Nephron progenitor cell (in vitro differentiated cells): ENCODE data around the gene TYW1.
A peak's percentile ranks its signal among the peaks of the same experiment; 100 is the strongest.
"Not testable (repeated sequence)": the region's sequence is repeated elsewhere in the genome, so short reads cannot be mapped to it uniquely, and the experiment has no call there.

Experiments
- DNase-seq: peaks from one replicate; pipeline ENCODE4 v3.0.0; 2021
- H3K27ac Mint-ChIP-seq: 2 replicates; pipeline ENCODE4 v1.8.0; 2021; ENCODE audit warnings: mild to moderate bottlenecking, moderate library complexity, mixed read lengths
- H3K27me3 Mint-ChIP-seq: 2 replicates; pipeline ENCODE4 v1.8.0; 2021; ENCODE audit warnings: mild to moderate bottlenecking, low read depth, mixed read lengths; ENCODE audit not compliant: poor library complexity
- H3K36me3 Mint-ChIP-seq: 2 replicates; pipeline ENCODE4 v1.8.0; 2021; ENCODE audit warnings: low read depth, mixed read lengths
- H3K4me1 Mint-ChIP-seq: 2 replicates; pipeline ENCODE4 v1.8.0; 2021; ENCODE audit warnings: mixed read lengths
- H3K4me3 Mint-ChIP-seq: 2 replicates; pipeline ENCODE4 v1.8.0; 2021; ENCODE audit warnings: mild to moderate bottlenecking, moderate library complexity, mixed read lengths
- H3K9me3 Mint-ChIP-seq: 2 replicates; pipeline ENCODE4 v1.8.0; 2021; ENCODE audit warnings: mild to moderate bottlenecking, moderate library complexity, mixed read lengths
- TF ChIP-seq, protein P1 (sequence below): fragments of 200-600 bp; sonication (generic); IDR thresholded peaks from 2 replicates; pipeline ENCODE4 v1.5.0; 2021; ENCODE audit warnings: antibody characterized with exemption

The TYW1 gene

DNA sequence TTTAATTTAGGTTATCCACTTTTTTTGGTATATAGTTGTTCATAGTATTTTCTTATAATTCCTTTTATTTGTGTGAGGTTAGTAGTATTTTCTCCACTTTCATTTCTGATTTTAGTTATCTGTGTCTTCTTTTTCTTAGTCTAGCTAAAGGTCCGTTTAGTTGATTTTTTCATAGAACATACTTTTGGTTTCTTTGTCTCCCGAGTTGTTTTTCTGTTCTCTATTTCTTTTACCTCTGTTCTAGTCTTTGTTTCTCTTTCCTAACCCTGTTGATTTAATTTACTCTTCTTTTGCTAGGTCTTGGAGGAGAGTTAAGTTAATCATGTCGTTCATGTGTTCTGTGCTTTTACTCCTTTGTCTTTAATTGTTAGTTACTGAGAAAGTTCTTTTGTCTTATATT, 174.5 kb downstream of the TYW1 start:
- H3K9me3 Mint-ChIP-seq, H3K27me3 Mint-ChIP-seq, DNase-seq, H3K4me3 Mint-ChIP-seq, H3K36me3 Mint-ChIP-seq: not testable (repeated sequence)
- peaks cover 11% of the 10 kb centered on the region for H3K4me1 Mint-ChIP-seq
- peak overlapping the region; percentile 71 for H3K27ac Mint-ChIP-seq

DNA sequence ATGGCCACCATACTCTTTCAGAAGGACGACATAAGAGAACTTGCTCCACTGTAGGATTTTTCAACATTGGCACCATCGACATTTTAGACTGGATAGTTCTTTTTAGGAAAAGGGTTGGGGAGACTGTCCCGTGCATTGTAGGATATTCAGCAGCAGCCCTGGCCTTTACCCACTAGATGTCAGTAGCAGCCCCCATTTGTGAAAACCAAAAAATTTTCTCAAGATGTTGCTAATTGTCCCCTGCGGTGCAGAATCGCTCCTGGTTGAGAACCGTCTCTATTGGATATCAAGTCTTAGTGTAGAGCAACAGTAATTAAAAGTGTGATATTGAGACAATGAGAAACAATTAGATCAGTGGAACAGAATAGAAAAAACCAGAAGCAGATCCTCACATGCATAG, 180.1 kb downstream of the TYW1 start:
- not testable (repeated sequence) for H3K4me3 Mint-ChIP-seq, H3K36me3 Mint-ChIP-seq, H3K27ac Mint-ChIP-seq, H3K27me3 Mint-ChIP-seq, DNase-seq, H3K4me1 Mint-ChIP-seq, H3K9me3 Mint-ChIP-seq
- TF ChIP-seq, protein P1, sequence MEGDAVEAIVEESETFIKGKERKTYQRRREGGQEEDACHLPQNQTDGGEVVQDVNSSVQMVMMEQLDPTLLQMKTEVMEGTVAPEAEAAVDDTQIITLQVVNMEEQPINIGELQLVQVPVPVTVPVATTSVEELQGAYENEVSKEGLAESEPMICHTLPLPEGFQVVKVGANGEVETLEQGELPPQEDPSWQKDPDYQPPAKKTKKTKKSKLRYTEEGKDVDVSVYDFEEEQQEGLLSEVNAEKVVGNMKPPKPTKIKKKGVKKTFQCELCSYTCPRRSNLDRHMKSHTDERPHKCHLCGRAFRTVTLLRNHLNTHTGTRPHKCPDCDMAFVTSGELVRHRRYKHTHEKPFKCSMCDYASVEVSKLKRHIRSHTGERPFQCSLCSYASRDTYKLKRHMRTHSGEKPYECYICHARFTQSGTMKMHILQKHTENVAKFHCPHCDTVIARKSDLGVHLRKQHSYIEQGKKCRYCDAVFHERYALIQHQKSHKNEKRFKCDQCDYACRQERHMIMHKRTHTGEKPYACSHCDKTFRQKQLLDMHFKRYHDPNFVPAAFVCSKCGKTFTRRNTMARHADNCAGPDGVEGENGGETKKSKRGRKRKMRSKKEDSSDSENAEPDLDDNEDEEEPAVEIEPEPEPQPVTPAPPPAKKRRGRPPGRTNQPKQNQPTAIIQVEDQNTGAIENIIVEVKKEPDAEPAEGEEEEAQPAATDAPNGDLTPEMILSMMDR = peak; percentile 12

DNA sequence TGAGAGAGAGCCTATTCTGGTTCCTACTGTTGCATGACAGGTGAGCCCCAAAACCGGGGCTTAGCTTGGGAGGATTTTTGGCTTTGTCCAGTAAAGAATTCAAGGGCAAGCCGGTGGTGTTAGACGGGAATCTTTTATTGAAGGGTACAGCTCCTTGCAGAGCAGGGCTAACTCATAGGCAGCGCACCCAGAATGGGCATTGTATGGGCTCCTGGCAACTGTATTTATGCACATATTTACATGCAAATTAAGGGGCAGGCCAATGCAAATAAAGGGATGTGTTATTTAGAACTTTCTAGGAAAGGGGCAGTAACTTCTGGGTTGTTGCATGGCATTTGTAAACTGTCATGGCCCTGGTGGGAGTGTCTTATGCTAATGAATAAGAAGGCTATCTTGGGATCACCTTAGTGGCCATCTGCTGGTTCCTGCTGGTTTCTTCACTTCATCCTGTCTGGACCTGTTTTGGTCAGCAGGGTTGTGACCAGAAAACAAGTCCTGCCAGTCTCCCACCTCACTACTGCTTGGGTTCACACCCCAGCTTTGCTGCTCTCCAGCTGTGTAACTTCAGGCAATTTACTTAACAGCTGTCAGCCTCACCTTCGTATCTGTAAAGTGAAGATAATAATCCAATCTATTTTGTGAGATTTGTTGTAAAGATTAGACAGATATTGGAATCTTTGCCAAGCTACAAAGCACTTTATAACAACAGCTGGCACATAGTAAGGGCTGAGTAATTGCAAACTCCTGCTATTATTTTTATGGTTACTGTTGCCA, 182.5 kb downstream of the TYW1 start:
- H3K27ac Mint-ChIP-seq = peak overlapping the region; percentile 84
- H3K4me1 Mint-ChIP-seq, H3K4me3 Mint-ChIP-seq, H3K9me3 Mint-ChIP-seq, H3K27me3 Mint-ChIP-seq, DNase-seq, H3K36me3 Mint-ChIP-seq: not testable (repeated sequence)

DNA sequence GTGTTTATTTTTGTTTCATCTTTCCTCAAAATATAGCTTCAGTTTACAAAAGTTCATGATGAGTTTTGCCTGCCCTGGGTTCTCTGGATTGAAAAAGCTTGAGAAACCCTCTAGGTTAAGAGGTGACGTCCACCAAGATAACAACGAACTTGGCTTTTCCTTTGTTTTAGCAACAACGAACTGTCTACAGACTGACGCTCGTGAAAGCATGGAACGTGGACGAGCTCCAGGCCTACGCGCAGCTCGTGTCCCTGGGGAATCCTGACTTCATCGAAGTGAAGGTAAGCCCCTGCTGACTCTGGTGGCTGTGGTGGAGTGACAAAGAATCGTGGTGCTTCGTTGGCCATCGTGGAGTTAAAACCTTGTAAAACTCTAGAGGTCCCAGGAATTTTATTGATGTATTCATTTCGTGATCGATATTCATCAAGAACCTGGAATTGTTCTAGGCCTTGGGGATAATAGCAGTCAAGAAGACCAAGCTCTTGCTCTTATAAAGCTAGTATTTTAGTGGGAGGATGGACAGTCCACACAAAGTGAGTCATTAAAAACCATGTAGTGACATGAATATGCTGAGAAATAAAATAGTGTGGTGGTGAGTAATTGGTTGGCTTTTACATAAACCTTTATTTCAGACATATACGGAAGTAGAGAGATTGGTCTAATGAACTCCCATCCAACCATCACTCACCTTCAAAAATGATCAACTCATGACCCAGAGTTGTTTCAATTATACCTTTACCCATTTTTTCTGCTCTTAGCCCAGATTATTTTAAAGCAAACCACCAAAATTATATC, 186.5 kb downstream of the TYW1 start:
- H3K36me3 Mint-ChIP-seq, H3K27ac Mint-ChIP-seq, H3K27me3 Mint-ChIP-seq, H3K9me3 Mint-ChIP-seq, H3K4me3 Mint-ChIP-seq, DNase-seq: not testable (repeated sequence)
- peaks cover 12% of the 10 kb centered on the region for H3K4me1 Mint-ChIP-seq

DNA sequence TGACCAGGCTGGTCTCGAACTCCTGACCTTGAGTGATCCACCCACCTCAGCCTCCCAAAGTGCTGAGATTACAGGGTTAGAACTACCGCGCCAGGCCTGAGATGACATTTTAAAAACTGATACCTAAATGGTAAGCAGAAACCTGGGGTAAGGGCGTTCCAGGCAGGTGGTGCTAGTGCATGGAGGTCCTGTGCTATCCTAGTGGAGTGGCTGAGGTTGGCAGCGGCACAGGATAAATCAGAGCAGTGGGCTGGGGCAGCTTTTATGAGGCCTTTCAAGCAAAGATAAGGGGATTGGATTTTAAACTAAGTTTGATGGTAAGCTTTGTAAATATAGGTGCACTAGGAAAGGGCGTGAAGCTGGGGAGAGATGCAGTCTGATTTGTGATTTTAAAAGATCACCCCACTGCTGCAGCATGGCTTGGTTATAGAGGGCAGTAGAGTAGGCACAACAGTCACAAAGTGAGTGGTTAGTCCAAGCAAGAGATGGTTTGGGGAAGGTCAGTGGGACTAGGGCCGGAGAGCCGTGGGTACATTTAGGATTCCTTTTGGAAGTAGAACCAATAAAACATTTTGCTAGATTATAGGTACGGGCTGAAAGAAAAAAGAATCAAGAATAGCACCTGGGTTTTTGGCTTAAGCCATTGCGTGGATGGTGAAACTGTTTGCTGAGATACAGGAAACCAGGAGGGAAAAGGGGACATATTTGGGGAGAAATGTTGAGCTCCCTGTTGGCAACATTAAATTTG, 188.5 kb downstream of the TYW1 start:
- Mint-ChIP-seq H3K4me1 (peaks cover 28% of the 10 kb centered on the region), H3K27ac (peak overlapping the region; percentile 93)
- not testable (repeated sequence) for H3K9me3 Mint-ChIP-seq

DNA sequence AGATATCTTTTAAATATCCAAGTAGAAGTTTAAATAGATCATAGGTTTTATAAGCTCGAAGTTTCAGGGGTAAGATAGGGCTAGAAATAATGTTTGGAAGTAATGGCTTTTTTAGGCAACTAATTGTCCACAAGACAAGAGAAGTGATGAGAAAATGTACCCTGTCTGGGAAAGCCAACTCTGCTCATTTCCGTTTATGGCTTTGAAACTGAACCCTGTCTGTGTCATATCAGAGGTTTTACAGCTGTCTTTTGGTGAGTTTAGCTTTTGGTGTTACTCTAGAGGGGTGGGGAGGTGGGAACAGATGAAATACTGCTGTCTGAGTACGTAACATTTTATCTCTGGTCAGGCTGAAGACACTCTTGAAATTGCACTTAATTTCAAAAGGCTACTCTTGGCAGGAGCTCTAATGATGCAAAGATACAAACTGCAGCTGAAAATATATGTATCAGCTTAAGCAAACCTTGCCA, 189.1 kb downstream of the TYW1 start:
- H3K27me3 Mint-ChIP-seq, H3K36me3 Mint-ChIP-seq, DNase-seq, H3K4me3 Mint-ChIP-seq, H3K9me3 Mint-ChIP-seq: not testable (repeated sequence)
- H3K27ac Mint-ChIP-seq = peak overlapping the region; percentile 81
- peaks cover 34% of the 10 kb centered on the region for H3K4me1 Mint-ChIP-seq

More for the DNA sequence above, 188.5 kb downstream of the TYW1 start:
- H3K36me3 Mint-ChIP-seq, H3K4me3 Mint-ChIP-seq, H3K27me3 Mint-ChIP-seq, DNase-seq: not testable (repeated sequence)

DNA sequence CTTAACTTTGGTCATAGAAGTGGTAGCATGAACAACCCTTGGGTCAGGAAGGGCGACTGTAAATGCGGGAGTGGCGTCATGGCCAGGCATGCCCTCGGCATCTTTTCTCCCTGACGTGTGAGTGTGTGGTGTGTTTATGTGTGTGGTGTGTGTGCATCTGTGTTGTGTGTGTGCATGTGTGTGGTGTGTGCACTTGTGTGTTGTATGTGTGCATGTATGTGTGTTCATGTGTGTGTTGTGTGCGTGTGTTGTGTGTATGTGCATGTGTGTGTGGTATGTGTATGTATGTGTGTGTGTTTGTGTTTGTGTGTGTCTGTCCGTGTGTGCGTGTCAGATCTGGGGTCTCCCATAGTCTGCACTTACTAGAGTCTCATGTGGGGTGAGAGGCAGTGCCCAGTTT, 192.5 kb downstream of the TYW1 start:
- Mint-ChIP-seq H3K36me3 (peaks cover 16% of the 10 kb centered on the region), H3K4me1 (peaks cover 60% of the 10 kb centered on the region), H3K4me3 (peak overlapping the region; percentile 1), H3K27ac (peak overlapping the region; percentile 30), H3K9me3 (peaks cover 11% of the 10 kb centered on the region)
- not testable (repeated sequence) for H3K27me3 Mint-ChIP-seq, DNase-seq

DNA sequence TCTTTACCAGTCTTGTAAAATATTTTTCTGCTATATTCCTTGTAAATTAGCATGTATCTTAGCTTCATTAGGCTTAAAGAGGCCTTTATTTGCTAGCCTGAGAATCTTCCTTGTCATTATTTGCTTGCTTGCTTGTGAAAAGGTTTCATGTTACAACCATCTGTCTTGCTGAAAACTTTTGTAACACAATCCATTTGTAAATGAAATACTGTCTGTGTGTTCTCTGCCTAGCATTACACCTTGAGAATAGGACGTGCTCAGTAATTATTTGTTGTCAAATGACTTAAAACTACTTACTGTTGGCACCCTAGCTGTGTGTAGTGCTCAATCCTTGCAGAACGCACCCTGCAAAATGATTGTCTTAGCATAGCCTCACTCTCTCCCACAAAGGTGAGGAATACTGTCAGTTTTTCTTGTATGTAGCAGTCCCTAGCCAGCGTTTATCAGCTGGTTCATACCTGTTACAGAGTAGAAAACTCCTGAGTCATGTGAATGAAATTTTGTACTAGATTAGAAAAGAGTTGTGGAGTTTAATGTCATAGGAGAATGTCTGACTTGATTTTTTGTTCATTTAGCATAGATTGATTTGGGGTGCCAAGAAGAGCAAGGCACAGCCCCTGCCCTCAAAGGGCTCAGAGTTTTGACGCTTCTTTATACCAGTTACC, 193.3 kb downstream of the TYW1 start:
- H3K9me3 Mint-ChIP-seq = peaks cover 12% of the 10 kb centered on the region
- H3K4me1 Mint-ChIP-seq = peaks cover 56% of the 10 kb centered on the region
- H3K27me3 Mint-ChIP-seq, DNase-seq: not testable (repeated sequence)
- peak overlapping the region; percentile 87 for H3K27ac Mint-ChIP-seq
- peaks cover 15% of the 10 kb centered on the region for H3K36me3 Mint-ChIP-seq
- H3K4me3 Mint-ChIP-seq = peak overlapping the region; percentile 24

DNA sequence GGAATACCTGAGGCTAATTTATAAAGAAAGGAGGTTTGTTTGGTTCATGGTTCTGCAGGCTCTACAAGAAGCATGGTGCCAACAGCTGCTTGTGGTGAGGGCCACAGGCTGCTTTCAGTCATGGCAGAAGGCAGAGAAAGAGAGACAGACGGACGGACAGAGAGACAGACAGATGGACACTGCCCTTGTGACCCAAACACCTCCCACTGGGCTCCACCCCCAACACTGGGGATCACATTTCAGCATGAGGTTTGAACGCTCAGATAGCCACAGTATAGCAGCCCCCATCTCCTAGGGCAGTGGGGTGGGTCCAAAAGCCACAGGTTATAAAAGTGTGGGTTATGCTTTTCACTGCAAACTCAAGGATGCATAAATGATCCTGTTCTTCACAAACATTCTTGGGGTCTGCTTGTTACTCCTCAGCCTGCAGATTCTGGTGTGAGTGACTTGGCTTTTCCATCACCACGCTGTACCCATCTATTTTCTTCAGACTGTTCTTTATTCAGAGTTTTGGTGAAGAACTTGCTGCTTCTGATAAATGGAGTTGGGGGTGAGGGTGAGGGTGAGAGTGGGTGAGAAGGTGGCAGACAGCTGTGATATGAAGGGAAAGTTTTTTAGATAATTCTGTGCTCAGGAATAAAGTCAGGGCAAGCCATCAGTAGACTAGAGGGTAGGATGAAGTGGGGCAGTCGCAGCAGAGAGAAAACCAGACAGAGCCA, 194.5 kb downstream of the TYW1 start:
- not testable (repeated sequence) for DNase-seq, H3K27me3 Mint-ChIP-seq
- Mint-ChIP-seq H3K4me3 (peak overlapping the region; percentile 33), H3K4me1 (peaks cover 47% of the 10 kb centered on the region), H3K27ac (peak overlapping the region; percentile 87), H3K9me3 (peaks cover 20% of the 10 kb centered on the region), H3K36me3 (peaks cover 27% of the 10 kb centered on the region)

DNA sequence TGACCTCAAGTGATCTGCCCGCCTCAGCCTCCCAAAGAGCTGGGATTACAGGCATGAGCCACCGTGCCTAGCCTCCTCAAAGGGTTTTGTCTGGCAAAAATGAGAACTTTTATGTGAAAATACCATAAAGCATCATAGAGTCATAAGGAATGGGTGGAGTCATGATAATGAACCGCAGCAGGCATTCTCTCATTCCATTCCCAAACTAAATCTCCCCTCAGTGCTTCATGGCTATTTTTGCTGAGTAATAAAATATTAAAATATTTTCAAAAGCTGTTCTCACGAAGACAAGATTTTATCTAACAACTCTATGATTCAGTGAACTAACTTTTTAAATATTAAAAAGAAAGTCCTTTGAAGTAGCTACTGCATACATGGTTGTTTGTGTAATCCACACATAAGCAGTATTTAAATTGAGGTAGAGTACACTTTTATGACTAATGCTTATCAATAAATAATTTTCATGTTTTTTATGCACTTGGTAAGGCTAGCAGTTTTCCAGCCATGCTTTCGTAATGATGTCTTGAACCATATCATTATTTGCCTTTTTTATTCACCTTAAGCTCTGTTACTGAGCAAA, 195.6 kb downstream of the TYW1 start:
- H3K4me3 Mint-ChIP-seq = peak overlapping the region; percentile 15
- not testable (repeated sequence) for H3K27me3 Mint-ChIP-seq, DNase-seq
- peak overlapping the region; percentile 92 for H3K27ac Mint-ChIP-seq
- peaks cover 36% of the 10 kb centered on the region for H3K36me3 Mint-ChIP-seq
- peaks cover 47% of the 10 kb centered on the region for H3K4me1 Mint-ChIP-seq
- peaks cover 24% of the 10 kb centered on the region for H3K9me3 Mint-ChIP-seq

DNA sequence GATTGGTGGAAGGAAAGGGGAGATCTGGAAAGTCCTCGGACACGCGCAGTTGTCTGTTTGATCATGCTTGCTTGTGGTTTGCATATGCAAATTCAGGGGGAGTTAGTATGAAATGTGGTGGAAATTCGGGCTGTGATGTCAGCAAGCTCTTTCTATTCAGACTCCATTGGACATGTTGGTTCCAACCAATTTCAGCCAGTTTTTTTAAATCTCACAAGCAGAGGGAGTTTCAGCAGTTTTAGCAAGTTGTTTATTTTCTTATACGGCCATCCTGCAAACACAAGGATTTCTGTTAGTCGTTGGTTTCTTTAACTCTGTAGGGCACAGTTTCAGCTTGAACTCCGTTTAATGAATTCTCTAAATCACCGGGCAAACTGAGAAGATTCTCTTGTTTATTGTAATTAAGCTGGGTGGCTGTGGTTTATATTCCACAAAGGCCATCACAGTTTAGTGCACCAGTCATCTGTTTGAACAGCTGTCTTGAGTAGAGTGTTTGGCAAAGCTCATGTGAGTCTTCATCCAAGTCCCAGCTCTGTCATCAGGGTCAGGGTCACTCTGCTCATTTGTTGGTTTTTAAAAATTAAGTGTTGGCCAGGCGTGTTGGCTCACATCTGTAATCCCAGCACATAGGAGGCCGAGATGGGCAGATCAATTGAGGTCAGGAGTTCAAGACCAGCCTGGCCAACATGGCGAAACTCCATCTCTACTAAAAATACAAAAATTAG, 196.4 kb downstream of the TYW1 start:
- H3K27me3 Mint-ChIP-seq, DNase-seq: not testable (repeated sequence)
- peaks cover 41% of the 10 kb centered on the region for H3K36me3 Mint-ChIP-seq
- peak overlapping the region; percentile 15 for H3K4me3 Mint-ChIP-seq
- H3K27ac Mint-ChIP-seq = peak overlapping the region; percentile 92
- H3K4me1 Mint-ChIP-seq = peaks cover 47% of the 10 kb centered on the region
- H3K9me3 Mint-ChIP-seq = peaks cover 24% of the 10 kb centered on the region
